GM12878 (cell line): ENCODE data around the gene FABP2. TPM values are rescaled to one million over a fixed set of nuclear protein-coding genes. Genes with fewer than 3 reads are reported as not detected.

Experiments
- ATAC-seq: fragments of 200-7000 bp; cut with Tn5 transposase; 3 replicates; pipeline ENCODE4 v1.9.1; 2020; ENCODE audit warnings: mild to moderate bottlenecking, moderate library complexity
- BruUV-seq: library from RNA; stranded (reverse); fragments of 400-500 nt; replicated peaks from 2 replicates; lab custom pipeline; 2021; lab: Mats Ljungman, UMichigan
- CTCF ChIA-PET: fragments of 300-600 bp; sonication (Branson Sonifier 250); formaldehyde crosslinking; extraction: SDS; loops from one replicate; lab custom pipeline; 2021; ENCODE audit warnings: inconsistent platforms; lab: Yijun Ruan, JAX
- POLR2A ChIA-PET: fragments of 350-600 bp; formaldehyde crosslinking; extraction: SDS; loops from one replicate; lab custom pipeline; 2021; ENCODE audit warnings: inconsistent platforms; lab: Charles Lee
- RAD21 ChIA-PET: fragments of 300-600 bp; sonication (Branson Sonifier 250); formaldehyde crosslinking; loops from one replicate; lab custom pipeline; 2023; ENCODE audit warnings: antibody characterized with exemption; ENCODE audit not compliant: unreplicated experiment; lab: Charles Lee
- SMC1A ChIA-PET: fragments of 300-600 bp; sonication (Branson Sonifier 250); formaldehyde crosslinking; loops from one replicate; lab custom pipeline; 2023; ENCODE audit not compliant: unreplicated experiment, uncharacterized antibody; lab: Charles Lee
- DNase-seq: peaks from one replicate; pipeline ENCODE4 v3.0.0-alpha.2; 2011; ENCODE audit warnings: low read depth, low spot score
- FAIRE-seq: peaks from 3 replicates; lab custom pipeline; 2011; peaks lifted over from hg19 to GRCh38; lab: Jason Lieb, UNC
- H2AFZ ChIP-seq: 2 replicates; pipeline ENCODE4 v1.6.0; 2011; ENCODE audit warnings: low read depth, low read length, control low read depth; ENCODE audit not compliant: control insufficient read depth
- H3K27ac ChIP-seq: 2 replicates; pipeline ENCODE4 v1.5.1; 2011; ENCODE audit warnings: control low read depth; ENCODE audit not compliant: control insufficient read depth, insufficient read depth
- H3K27me3 ChIP-seq, 2 experiments: replicated peaks in 1 of 2; 2 replicates each; pipeline versions ENCODE4 v1.6.0 to v1.6.1; 2011; ENCODE audit warnings: low read length in 1 of 2; ENCODE audit not compliant: control insufficient read depth in 2 of 2, insufficient read depth in 2 of 2
- H3K36me3 ChIP-seq, 2 experiments: 2 replicates each; pipeline ENCODE4 v1.5.1; 2011; ENCODE audit warnings: low read length in 1 of 2; ENCODE audit not compliant: control insufficient read depth in 2 of 2, insufficient read depth in 2 of 2
- H3K4me1 ChIP-seq: 2 replicates; pipeline ENCODE4 v1.6.1; 2011; ENCODE audit warnings: mild to moderate bottlenecking, low read length, moderate library complexity, mixed read lengths; ENCODE audit not compliant: control insufficient read depth, insufficient read depth
- H3K4me2 ChIP-seq: 2 replicates; pipeline ENCODE4 v1.6.0; 2011; ENCODE audit warnings: control low read depth; ENCODE audit not compliant: control insufficient read depth, insufficient read depth
- H3K4me3 ChIP-seq: fragments of 200-600 bp; sonication (generic); 2 replicates; pipeline ENCODE4 v1.5.1; 2016
- H3K79me2 ChIP-seq: 2 replicates; pipeline ENCODE4 v1.6.0; 2011; ENCODE audit warnings: low read length; ENCODE audit not compliant: control insufficient read depth, insufficient read depth
- H3K9ac ChIP-seq: 2 replicates; pipeline ENCODE4 v1.8.0; 2011; ENCODE audit warnings: low read length, control low read depth, mixed read lengths; ENCODE audit not compliant: control insufficient read depth, insufficient read depth
- H3K9me3 ChIP-seq: replicated peaks from 3 replicates; pipeline ENCODE4 v1.5.1; 2011; ENCODE audit warnings: mild to moderate bottlenecking, low read length; ENCODE audit not compliant: control insufficient read depth, insufficient read depth
- H4K20me1 ChIP-seq: 2 replicates; pipeline ENCODE4 v1.6.0; 2011; ENCODE audit not compliant: control insufficient read depth, insufficient read depth
- BCL11A ChIP-seq: IDR thresholded peaks from 2 replicates; pipeline ENCODE4 v1.6.1; 2011; ENCODE audit warnings: low read depth, low read length
- BRCA1 ChIP-seq: IDR thresholded peaks from 2 replicates; pipeline ENCODE4 v1.6.1; 2011; ENCODE audit warnings: low read depth, low read length, improper control_type of control experiment
- CHD2 ChIP-seq: IDR thresholded peaks from 2 replicates; pipeline ENCODE4 v1.6.1; 2011; ENCODE audit warnings: low read depth, low read length, improper control_type of control experiment, borderline replicate concordance
- CREB1 ChIP-seq: IDR thresholded peaks from 2 replicates; pipeline ENCODE4 v1.6.1; 2012; ENCODE audit warnings: low read depth, mild to moderate bottlenecking, inconsistent platforms
- ETV6 ChIP-seq, 2 experiments: fragments of 450-650 bp in 1 of 2; IDR thresholded peaks in 1 of 2; conservative IDR thresholded peaks in 1 of 2; 2 replicates each; pipeline ENCODE4 v1.6.1; 2014; ENCODE audit warnings: antibody characterized with exemption in 1 of 2, borderline replicate concordance in 1 of 2, low read depth in 1 of 2, mild to moderate bottlenecking in 1 of 2, moderate library complexity in 1 of 2
- KLF5 ChIP-seq: fragments of 450-650 bp; IDR thresholded peaks from 2 replicates; pipeline ENCODE4 v1.6.1; 2014; ENCODE audit warnings: mild to moderate bottlenecking; ENCODE audit not compliant: partially characterized antibody
- MEF2A ChIP-seq: IDR thresholded peaks from 2 replicates; pipeline ENCODE4 v1.6.1; 2011; ENCODE audit warnings: low read depth, mild to moderate bottlenecking, low read length, moderate library complexity; ENCODE audit not compliant: insufficient read depth
- NR2C2 ChIP-seq: IDR thresholded peaks from 2 replicates; pipeline ENCODE4 v1.6.1; 2011; ENCODE audit warnings: borderline replicate concordance, low read depth; ENCODE audit not compliant: control insufficient read depth, insufficient read length
- PBX3 ChIP-seq: IDR thresholded peaks from 2 replicates; pipeline ENCODE4 v1.6.1; 2011; ENCODE audit warnings: mild to moderate bottlenecking, low read depth, low read length, moderate library complexity; ENCODE audit not compliant: insufficient replicate concordance
- PRDM15 ChIP-seq: fragments of 450-650 bp; formaldehyde crosslinking; IDR thresholded peaks from 2 replicates; pipeline ENCODE4 v1.4.0; 2020; ENCODE audit warnings: mild to moderate bottlenecking, moderate library complexity
- TAF1 ChIP-seq: IDR thresholded peaks from 2 replicates; pipeline ENCODE4 v1.6.1; 2011; ENCODE audit warnings: mild to moderate bottlenecking, low read depth, low read length, borderline replicate concordance
- WGBS: methylation state at CpG from one replicate; pipeline ENCODE4 v1.1.6; 2016; ENCODE audit warnings: low lambda C conversion rate; ENCODE audit not compliant: insufficient replicate concordance, insufficient coverage; ENCODE audit errors: missing lambda C conversion rate; 5-methylcytosine and 5-hydroxymethylcytosine counted together
- in situ Hi-C: fragments of 300-500 bp; cut with MboI; formaldehyde crosslinking; loops from 9 replicates; pipeline ENCODE4 v1.14.3; 2018; ENCODE audit warnings: mixed read lengths
- intact Hi-C: fragments of 100-400 bp; cut with micrococcal nuclease; formaldehyde crosslinking; loops from one replicate; pipeline ENCODE4 v1.14.2; 2022; ENCODE audit not compliant: unreplicated experiment
- polyA plus RNA-seq, 11 experiments: library from polyadenylated mRNA; depleted of rRNA in 4 of 11; unstranded in 6 of 11; stranded (reverse) in 5 of 11; fragments of >200 nt; fragmentation: Nextera tagmentation in 4 of 11; fragmentation: Illumina TruSeq in 1 of 11; extraction: Ambion mirVana in 4 of 11; extraction: Trizol in 1 of 11; gene quantifications; 1 replicate in 1 of 11; 2 replicates in 10 of 11; pipeline versions ENCODE4 v1.2.1 to v1.2.3, GENCODE V29; 2011 to 2016; ENCODE audit warnings: inconsistent platforms in 2 of 11, missing spikeins in 2 of 11, low read depth in 1 of 11
- total RNA-seq, 4 experiments: library from RNA; depleted of rRNA in 3 of 4; stranded (reverse); fragments of >200 nt in 3 of 4; fragmentation: Illumina TruSeq in 1 of 4; extraction: Trizol in 1 of 4; gene quantifications; 2 replicates each; pipeline versions ENCODE4 v1.2.1 to v1.2.3, GENCODE V29; 2013 to 2021
- TF ChIP-seq, protein P1 (sequence below): fragments of 450-650 bp; IDR thresholded peaks from 2 replicates; pipeline ENCODE4 v1.6.1; 2016; ENCODE audit warnings: mild to moderate bottlenecking

The FABP2 gene
- total and polyA plus RNA-seq, 10 of the 15 experiments (the other 5 are each of a cell fraction or from before 2014, with no cell fraction given): not detected

DNA sequence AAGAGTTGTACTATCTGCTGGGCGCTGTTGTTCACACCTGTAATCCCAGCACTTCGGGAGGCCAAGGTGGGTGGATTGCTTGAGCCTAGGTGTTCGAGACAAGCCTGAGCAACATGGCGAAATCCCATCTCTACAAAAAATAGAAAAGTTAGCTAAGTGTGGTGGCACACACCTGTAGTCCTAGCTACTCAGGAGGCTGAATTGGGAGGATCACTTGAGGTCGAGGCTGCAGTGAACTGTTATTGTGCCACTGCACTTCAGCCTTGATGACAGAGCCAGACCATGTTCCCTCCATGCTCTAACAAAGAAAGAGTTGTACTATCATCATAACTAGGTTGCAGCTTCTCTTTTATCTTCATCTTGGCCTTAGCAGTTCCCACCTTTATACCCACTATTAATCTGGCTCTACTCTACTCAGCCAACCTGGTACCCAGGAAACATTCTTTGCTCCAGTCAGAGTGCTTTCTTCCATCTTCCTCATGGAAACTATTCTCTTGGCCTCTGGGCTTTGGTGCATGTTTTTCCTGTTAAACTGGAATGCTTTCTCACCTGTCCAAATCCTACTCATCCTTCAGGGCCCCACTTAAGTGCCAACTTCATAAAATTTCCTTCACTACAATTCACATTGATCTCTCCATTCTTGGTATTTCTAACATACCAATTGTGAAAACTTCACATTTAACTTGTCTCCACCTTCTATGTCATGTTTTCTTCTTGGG, 18.2 kb downstream of the FABP2 start:
- H3K36me3 ChIP-seq: no peaks in the 10 kb centered on the region
- FAIRE-seq: no peak
- TF ChIP-seq PBX3: no peak
- TF ChIP-seq MEF2A: no peak
- no peak for TF ChIP-seq BCL11A
- TF ChIP-seq KLF5: no peak
- no peak for TF ChIP-seq BRCA1
- no peak for TF ChIP-seq ETV6 (conservative IDR thresholded peaks at IDR 0.05 in 1 of 2, IDR thresholded peaks at IDR 0.05 in 1 of 2; ENCODE audit: borderline replicate concordance in 1 of 2, low read depth in 1 of 2)
- no peak for TF ChIP-seq NR2C2
- TF ChIP-seq PRDM15 (CRISPR knock-in tag): no peak
- TF ChIP-seq CREB1: no peak
- no peak for TF ChIP-seq CHD2
- TF ChIP-seq TAF1: no peak
- TF ChIP-seq, protein P1, sequence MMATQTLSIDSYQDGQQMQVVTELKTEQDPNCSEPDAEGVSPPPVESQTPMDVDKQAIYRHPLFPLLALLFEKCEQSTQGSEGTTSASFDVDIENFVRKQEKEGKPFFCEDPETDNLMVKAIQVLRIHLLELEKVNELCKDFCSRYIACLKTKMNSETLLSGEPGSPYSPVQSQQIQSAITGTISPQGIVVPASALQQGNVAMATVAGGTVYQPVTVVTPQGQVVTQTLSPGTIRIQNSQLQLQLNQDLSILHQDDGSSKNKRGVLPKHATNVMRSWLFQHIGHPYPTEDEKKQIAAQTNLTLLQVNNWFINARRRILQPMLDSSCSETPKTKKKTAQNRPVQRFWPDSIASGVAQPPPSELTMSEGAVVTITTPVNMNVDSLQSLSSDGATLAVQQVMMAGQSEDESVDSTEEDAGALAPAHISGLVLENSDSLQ: no peak
- H3K9me3 ChIP-seq: no peaks in the 10 kb centered on the region
- H3K79me2 ChIP-seq: peaks cover 16% of the 10 kb centered on the region
- no peaks in the 10 kb centered on the region for H4K20me1 ChIP-seq
- SMC1A ChIA-PET: no interaction called here
- 83% methylated on average over 5 of the region's 5 CpGs for WGBS
- no peak overlapping the region for H3K27ac ChIP-seq
- in situ Hi-C loops (loop anchor here (5.0 kb wide), 2 partner anchors 261 to 754 kb away; no protein-coding TSS in a partner anchor), intact Hi-C loops (loop anchor here (5.0 kb wide), 2 partner anchors 149 to 749 kb away; no protein-coding TSS in a partner anchor)
- no peak for DNase-seq
- H3K4me3 ChIP-seq: no peak overlapping the region
- no peak for ATAC-seq
- BruUV-seq: no TSS peak
- CTCF ChIA-PET: no interaction called here
- no peak overlapping the region for H3K9ac ChIP-seq
- no peaks in the 10 kb centered on the region for H3K4me1 ChIP-seq
- POLR2A ChIA-PET: interaction anchor here (0.7 kb wide), 1 partner anchor 34 kb away, joined by 5 read pairs; no protein-coding TSS in a partner anchor
- H3K27me3 ChIP-seq: no peaks in the 10 kb centered on the region
- no peak overlapping the region for H2AFZ ChIP-seq
- RAD21 ChIA-PET: no interaction called here
- no peak overlapping the region for H3K4me2 ChIP-seq
